Erythroblast (primary cell): ENCODE data around the gene ENTPD2.

Experiments
- GATA1 ChIP-seq: IDR thresholded peaks from 2 replicates; pipeline ENCODE4 v1.6.1; 2011; ENCODE audit warnings: low read depth, mild to moderate bottlenecking, control low read depth, low read length, moderate library complexity
- POLR2A ChIP-seq: IDR thresholded peaks from 2 replicates; pipeline ENCODE4 v1.6.1; 2011; ENCODE audit warnings: mild to moderate bottlenecking, low read length

GRCh38 chr9:137041124-137041523 is 12.7 kb downstream of the ENTPD2 start:
- TF ChIP-seq POLR2A (no peak), GATA1 (no peak)
